IMR-90 (cell line): Measurements from ENCODE around the gene RANBP9. TPM values are rescaled to one million over a fixed set of nuclear protein-coding genes. Genes with fewer than 3 reads are reported as not detected.

ENCODE experiments used
- ATAC-seq: fragments of 200-7000 bp; cut with Tn5 transposase; 2 replicates; pipeline ENCODE4 v1.9.1; 2020; ENCODE audit warnings: low read depth, mild to moderate bottlenecking, moderate library complexity
- BruUV-seq: library from RNA; stranded (reverse); fragments of 400-500 nt; replicated peaks from 2 replicates; lab custom pipeline; 2021; lab: Mats Ljungman, UMichigan
- CTCF ChIA-PET: fragments of 300-600 bp; formaldehyde crosslinking; extraction: SDS; loops from one replicate; lab custom pipeline; 2021; ENCODE audit warnings: antibody characterized with exemption; lab: Yijun Ruan, JAX
- POLR2A ChIA-PET: fragments of 300-600 bp; sonication (Branson Sonifier 250); formaldehyde crosslinking; loops from one replicate; lab custom pipeline; 2022; ENCODE audit warnings: antibody characterized with exemption; ENCODE audit not compliant: unreplicated experiment; lab: Charles Lee
- DNase-seq: peaks from one replicate; pipeline ENCODE4 v3.0.0; 2013
- H2AFZ ChIP-seq: replicated peaks from 2 replicates; pipeline ENCODE3; 2013; ENCODE audit warnings: low read length, mild to moderate bottlenecking; ENCODE audit not compliant: poor library complexity
- H2AK5ac ChIP-seq: 2 replicates; pipeline ENCODE4 v1.6.1; 2013; ENCODE audit warnings: low read depth, low read length, inconsistent platforms
- H2AK9ac ChIP-seq: replicated peaks from 2 replicates; pipeline ENCODE3; 2013; ENCODE audit warnings: mild to moderate bottlenecking, low read depth, low read length, moderate library complexity; ENCODE audit not compliant: poor library complexity
- H2BK120ac ChIP-seq: 2 replicates; pipeline ENCODE4 v1.6.1; 2013; ENCODE audit warnings: low read depth, low read length, inconsistent platforms
- H2BK15ac ChIP-seq: 3 replicates; pipeline ENCODE4 v1.6.1; 2013; ENCODE audit warnings: low read depth, low read length, inconsistent platforms
- H2BK20ac ChIP-seq: 2 replicates; pipeline ENCODE4 v1.6.1; 2013; ENCODE audit warnings: low read depth, mild to moderate bottlenecking, inconsistent platforms, low read length, moderate library complexity
- H2BK5ac ChIP-seq: 2 replicates; pipeline ENCODE4 v1.6.1; 2013; ENCODE audit warnings: mild to moderate bottlenecking, low read depth, low read length, inconsistent platforms; ENCODE audit not compliant: poor library complexity, severe bottlenecking
- H3K14ac ChIP-seq: replicated peaks from 2 replicates; pipeline ENCODE4 v1.6.1; 2013; ENCODE audit warnings: low read depth, low read length, inconsistent platforms
- H3K18ac ChIP-seq: 2 replicates; pipeline ENCODE4 v1.6.1; 2013; ENCODE audit warnings: low read depth, low read length, control low read depth
- H3K23ac ChIP-seq: 2 replicates; pipeline ENCODE4 v1.6.1; 2013; ENCODE audit warnings: low read depth, low read length, inconsistent platforms
- H3K27ac ChIP-seq: 2 replicates; pipeline ENCODE4 v1.5.1; 2013; ENCODE audit warnings: mild to moderate bottlenecking, control low read depth, low read length; ENCODE audit not compliant: insufficient read depth
- H3K27me3 ChIP-seq: 2 replicates; pipeline ENCODE4 v1.6.1; 2013; ENCODE audit warnings: low read length; ENCODE audit not compliant: control insufficient read depth, insufficient read depth
- H3K36me3 ChIP-seq: 2 replicates; pipeline ENCODE4 v1.6.1; 2013; ENCODE audit warnings: low read length, mixed read lengths; ENCODE audit not compliant: control insufficient read depth, insufficient read depth
- H3K4ac ChIP-seq: 2 replicates; pipeline ENCODE4 v1.6.1; 2013; ENCODE audit warnings: low read depth, low read length, inconsistent platforms
- H3K4me1 ChIP-seq: 2 replicates; pipeline ENCODE4 v1.6.1; 2013; ENCODE audit warnings: low read length, mixed read lengths; ENCODE audit not compliant: control insufficient read depth, insufficient read depth
- H3K4me2 ChIP-seq: 2 replicates; pipeline ENCODE4 v1.6.1; 2013; ENCODE audit warnings: low read depth, mild to moderate bottlenecking, control low read depth, low read length, moderate library complexity
- H3K4me3 ChIP-seq: 2 replicates; pipeline ENCODE4 v1.5.1; 2013; ENCODE audit warnings: low read depth, mild to moderate bottlenecking, control low read depth, low read length, moderate library complexity; ENCODE audit not compliant: insufficient read depth
- H3K56ac ChIP-seq: 2 replicates; pipeline ENCODE4 v1.6.1; 2013; ENCODE audit warnings: low read length, inconsistent platforms; ENCODE audit not compliant: insufficient read depth; ENCODE audit errors: extremely low read depth
- H3K79me1 ChIP-seq, 2 experiments: 2 replicates each; pipeline ENCODE4 v1.6.1; 2013; ENCODE audit warnings: low read length in 2 of 2, inconsistent platforms in 1 of 2, low read depth in 1 of 2
- H3K9ac ChIP-seq: 2 replicates; pipeline ENCODE4 v1.6.1; 2013; ENCODE audit warnings: low read depth, low read length, control low read depth
- H3K9me1 ChIP-seq: 2 replicates; pipeline ENCODE4 v1.6.1; 2013; ENCODE audit warnings: low read length, inconsistent platforms; ENCODE audit not compliant: insufficient read depth
- H3K9me3 ChIP-seq: 2 replicates; pipeline ENCODE4 v1.6.1; 2013; ENCODE audit warnings: low read length; ENCODE audit not compliant: control insufficient read depth, insufficient read depth
- H4K20me1 ChIP-seq: 2 replicates; pipeline ENCODE4 v1.6.1; 2013; ENCODE audit warnings: low read length, inconsistent platforms; ENCODE audit not compliant: insufficient read depth
- H4K5ac ChIP-seq: 2 replicates; pipeline ENCODE4 v1.6.1; 2013; ENCODE audit warnings: mild to moderate bottlenecking, low read depth, low read length, control low read depth
- H4K8ac ChIP-seq, 2 experiments: 2 replicates each; pipeline ENCODE4 v1.6.1; 2013; ENCODE audit warnings: low read depth in 2 of 2, low read length in 2 of 2, control low read depth in 1 of 2, inconsistent platforms in 1 of 2
- H4K91ac ChIP-seq: 2 replicates; pipeline ENCODE4 v1.6.1; 2013; ENCODE audit warnings: low read depth, low read length, inconsistent platforms; ENCODE audit not compliant: insufficient read depth
- CEBPB ChIP-seq: IDR thresholded peaks from 2 replicates; pipeline ENCODE4 v1.6.1; 2012; ENCODE audit warnings: low read depth, low read length, improper control_type of control experiment
- MXI1 ChIP-seq: IDR thresholded peaks from 2 replicates; pipeline ENCODE4 v1.6.1; 2012; ENCODE audit warnings: low read depth, mild to moderate bottlenecking, low read length, moderate library complexity, borderline replicate concordance
- RCOR1 ChIP-seq: IDR thresholded peaks from 2 replicates; pipeline ENCODE4 v1.6.1; 2012; ENCODE audit warnings: mild to moderate bottlenecking, low read length, improper control_type of control experiment; ENCODE audit not compliant: insufficient replicate concordance
- WGBS, 2 experiments: methylation state at CpG; one replicate each; pipeline versions ENCODE4 v1.1.5 to v1.1.7; 2013; ENCODE audit warnings: missing lambda C conversion rate in 2 of 2; ENCODE audit not compliant: insufficient read length in 1 of 2; ENCODE audit errors: extremely low coverage in 2 of 2; 5-methylcytosine and 5-hydroxymethylcytosine counted together
- dilution Hi-C: fragments of 300-500 bp; cut with HindIII; formaldehyde crosslinking; loops from one replicate; pipeline ENCODE4 v1.14.3; 2018; ENCODE audit warnings: low sequenced_read_pairs; ENCODE audit not compliant: unreplicated experiment
- in situ Hi-C: fragments of 300-500 bp; cut with MboI; formaldehyde crosslinking; loops from 3 replicates; pipeline ENCODE4 v1.14.3; 2019; ENCODE audit warnings: low sequenced_read_pairs, inconsistent platforms, mixed read lengths
- intact Hi-C: fragments of 100-400 bp; cut with micrococcal nuclease; formaldehyde crosslinking; loops from 2 replicates; pipeline ENCODE4 v1.10.0; 2022
- polyA plus RNA-seq, 3 experiments: library from polyadenylated mRNA; depleted of rRNA; stranded (reverse); fragments of >200 nt; gene quantifications; 2 replicates each; pipeline ENCODE4 v1.2.3, GENCODE V29; 2012; ENCODE audit warnings: low replicate concordance in 1 of 3
- total RNA-seq: library from RNA; depleted of rRNA; stranded (reverse); fragments of >200 nt; gene quantifications from 2 replicates; pipeline ENCODE4 v1.2.3, GENCODE V29; 2012
- TF ChIP-seq, protein P1 (sequence below): conservative IDR thresholded peaks from 2 replicates; pipeline ENCODE4 v1.5.1; 2012; ENCODE audit warnings: mild to moderate bottlenecking, low read depth, low read length, improper control_type of control experiment

Gene RANBP9
- total and polyA plus RNA-seq, 2 of the 4 experiments (the other 2 are of a cell fraction), result 17.7 to 27.8 TPM

DNA sequence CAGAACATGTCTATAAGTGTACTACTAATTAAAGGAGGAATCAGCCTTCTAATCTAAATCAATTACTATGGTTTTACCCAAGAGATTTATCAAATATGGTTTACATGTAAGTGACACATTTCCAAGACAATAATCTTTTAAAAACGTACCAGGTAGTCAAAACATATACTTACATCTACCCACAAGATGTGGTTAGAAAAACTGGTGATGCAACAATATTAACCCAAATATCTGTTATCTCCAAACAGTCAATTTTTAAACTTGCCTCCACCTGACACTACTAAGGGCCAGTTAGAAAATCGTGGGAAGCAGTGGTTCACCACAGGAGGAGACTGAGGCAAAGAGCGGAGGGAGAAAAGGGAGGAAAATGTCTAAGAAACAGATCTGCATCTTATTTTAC lies 68.5 kb downstream of the RANBP9 start:
- H3K4me3 ChIP-seq, result no peak overlapping the region
- H3K4ac ChIP-seq, result no peak overlapping the region
- no peak overlapping the region for H3K56ac ChIP-seq
- H3K18ac ChIP-seq, result no peak overlapping the region
- peaks cover 14% of the 10 kb centered on the region for H3K36me3 ChIP-seq
- no peak overlapping the region for H3K9ac ChIP-seq
- no peak overlapping the region for H3K27ac ChIP-seq
- dilution Hi-C loops (no loop called here), intact Hi-C loops (no loop called here), in situ Hi-C loops (no loop called here)
- H2BK20ac ChIP-seq, result no peak overlapping the region
- no peak overlapping the region for H2BK15ac ChIP-seq
- ChIA-PET POLR2A (no interaction called here), CTCF (no interaction called here)
- no peaks in the 10 kb centered on the region for H3K4me1 ChIP-seq
- no peak overlapping the region for H2AK9ac ChIP-seq
- H4K8ac ChIP-seq, result no peak overlapping the region
- H2AK5ac ChIP-seq, result no peak overlapping the region
- no CpG with 5 or more reads among the region's 3 CpGs for WGBS, 2 experiments
- H4K91ac ChIP-seq, result no peak overlapping the region
- no peak overlapping the region for H2BK120ac ChIP-seq
- no peak overlapping the region for H3K4me2 ChIP-seq
- no peak for DNase-seq
- no peak overlapping the region for H3K23ac ChIP-seq
- no peaks in the 10 kb centered on the region for H3K9me3 ChIP-seq
- H3K79me1 ChIP-seq, result peaks cover 6 to 7% of the 10 kb centered on the region in 2 experiments; a peak in 2 of 4 replicates
- H3K27me3 ChIP-seq, result no peaks in the 10 kb centered on the region
- no TSS peak for BruUV-seq
- no peak overlapping the region for H4K5ac ChIP-seq
- H3K14ac ChIP-seq, result no peak overlapping the region
- H3K9me1 ChIP-seq, result no peaks in the 10 kb centered on the region
- ATAC-seq, result no peak
- H2AFZ ChIP-seq, result no peak overlapping the region
- H2BK5ac ChIP-seq, result no peak overlapping the region
- H4K20me1 ChIP-seq, result no peaks in the 10 kb centered on the region
- TF ChIP-seq RCOR1 (no peak), MXI1 (no peak), CEBPB (peak; percentile 22; the same call in 1 of the 2 replicates)
- TF ChIP-seq, protein P1, sequence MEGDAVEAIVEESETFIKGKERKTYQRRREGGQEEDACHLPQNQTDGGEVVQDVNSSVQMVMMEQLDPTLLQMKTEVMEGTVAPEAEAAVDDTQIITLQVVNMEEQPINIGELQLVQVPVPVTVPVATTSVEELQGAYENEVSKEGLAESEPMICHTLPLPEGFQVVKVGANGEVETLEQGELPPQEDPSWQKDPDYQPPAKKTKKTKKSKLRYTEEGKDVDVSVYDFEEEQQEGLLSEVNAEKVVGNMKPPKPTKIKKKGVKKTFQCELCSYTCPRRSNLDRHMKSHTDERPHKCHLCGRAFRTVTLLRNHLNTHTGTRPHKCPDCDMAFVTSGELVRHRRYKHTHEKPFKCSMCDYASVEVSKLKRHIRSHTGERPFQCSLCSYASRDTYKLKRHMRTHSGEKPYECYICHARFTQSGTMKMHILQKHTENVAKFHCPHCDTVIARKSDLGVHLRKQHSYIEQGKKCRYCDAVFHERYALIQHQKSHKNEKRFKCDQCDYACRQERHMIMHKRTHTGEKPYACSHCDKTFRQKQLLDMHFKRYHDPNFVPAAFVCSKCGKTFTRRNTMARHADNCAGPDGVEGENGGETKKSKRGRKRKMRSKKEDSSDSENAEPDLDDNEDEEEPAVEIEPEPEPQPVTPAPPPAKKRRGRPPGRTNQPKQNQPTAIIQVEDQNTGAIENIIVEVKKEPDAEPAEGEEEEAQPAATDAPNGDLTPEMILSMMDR, result no peak
